ENCODE data around the gene VWA8. TPM values are rescaled to one million over a fixed set of nuclear protein-coding genes. Genes with fewer than 3 reads are reported as not detected.

Gene VWA8
- polyA plus RNA-seq, 1 of the 3 experiments (the other 2 are of a cell fraction) = 5.5 TPM

- H3K36me3 ChIP-seq (replicated peaks in 1 of 2; ENCODE audit: control insufficient read depth in 1 of 2, insufficient read depth in 2 of 2, low read length in 1 of 2) = no peaks in the 10 kb centered on the region
- no peak overlapping the region for H3K27ac ChIP-seq (ENCODE audit: low read depth in 2 of 2, low read length in 1 of 2)
- H4K20me1 ChIP-seq (ENCODE audit: insufficient read depth) = no peaks in the 10 kb centered on the region
- no peaks in the 10 kb centered on the region for H3F3A ChIP-seq (replicated peaks; ENCODE audit: insufficient read depth)
- no peaks in the 10 kb centered on the region for H3K9me2 ChIP-seq
- no peaks in the 10 kb centered on the region for H3K79me2 ChIP-seq (ENCODE audit: insufficient read depth)
- H3K4me3 ChIP-seq (ENCODE audit: low read depth in 2 of 2, low read length in 1 of 2) = no peak overlapping the region
- H2AFZ ChIP-seq (ENCODE audit: low read depth) = no peak overlapping the region
- H3K4me2 ChIP-seq = no peak overlapping the region
- CTCF ChIA-PET = no interaction called here
- TF ChIP-seq GABPA (IDR thresholded peaks at IDR 0.05; ENCODE audit: low read depth) (no peak), RCOR1 (IDR thresholded peaks at IDR 0.05; ENCODE audit: low read length) (no peak), EP300 (IDR thresholded peaks at IDR 0.05; ENCODE audit: borderline replicate concordance in 1 of 2, low read depth in 1 of 2, low read length in 1 of 2) (no peak)
- TF ChIP-seq, protein P1, sequence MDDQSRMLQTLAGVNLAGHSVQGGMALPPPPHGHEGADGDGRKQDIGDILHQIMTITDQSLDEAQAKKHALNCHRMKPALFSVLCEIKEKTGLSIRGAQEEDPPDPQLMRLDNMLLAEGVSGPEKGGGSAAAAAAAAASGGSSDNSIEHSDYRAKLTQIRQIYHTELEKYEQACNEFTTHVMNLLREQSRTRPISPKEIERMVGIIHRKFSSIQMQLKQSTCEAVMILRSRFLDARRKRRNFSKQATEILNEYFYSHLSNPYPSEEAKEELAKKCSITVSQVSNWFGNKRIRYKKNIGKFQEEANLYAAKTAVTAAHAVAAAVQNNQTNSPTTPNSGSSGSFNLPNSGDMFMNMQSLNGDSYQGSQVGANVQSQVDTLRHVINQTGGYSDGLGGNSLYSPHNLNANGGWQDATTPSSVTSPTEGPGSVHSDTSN (IDR thresholded peaks at IDR 0.05) = no peak
- TF ChIP-seq, protein P2, sequence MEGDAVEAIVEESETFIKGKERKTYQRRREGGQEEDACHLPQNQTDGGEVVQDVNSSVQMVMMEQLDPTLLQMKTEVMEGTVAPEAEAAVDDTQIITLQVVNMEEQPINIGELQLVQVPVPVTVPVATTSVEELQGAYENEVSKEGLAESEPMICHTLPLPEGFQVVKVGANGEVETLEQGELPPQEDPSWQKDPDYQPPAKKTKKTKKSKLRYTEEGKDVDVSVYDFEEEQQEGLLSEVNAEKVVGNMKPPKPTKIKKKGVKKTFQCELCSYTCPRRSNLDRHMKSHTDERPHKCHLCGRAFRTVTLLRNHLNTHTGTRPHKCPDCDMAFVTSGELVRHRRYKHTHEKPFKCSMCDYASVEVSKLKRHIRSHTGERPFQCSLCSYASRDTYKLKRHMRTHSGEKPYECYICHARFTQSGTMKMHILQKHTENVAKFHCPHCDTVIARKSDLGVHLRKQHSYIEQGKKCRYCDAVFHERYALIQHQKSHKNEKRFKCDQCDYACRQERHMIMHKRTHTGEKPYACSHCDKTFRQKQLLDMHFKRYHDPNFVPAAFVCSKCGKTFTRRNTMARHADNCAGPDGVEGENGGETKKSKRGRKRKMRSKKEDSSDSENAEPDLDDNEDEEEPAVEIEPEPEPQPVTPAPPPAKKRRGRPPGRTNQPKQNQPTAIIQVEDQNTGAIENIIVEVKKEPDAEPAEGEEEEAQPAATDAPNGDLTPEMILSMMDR (IDR thresholded peaks at IDR 0.05) = no peak
- H3K9ac ChIP-seq = no peak overlapping the region
- no peaks in the 10 kb centered on the region for H3K27me3 ChIP-seq (ENCODE audit: insufficient read depth)
- POLR2A ChIA-PET = no interaction called here
- H3K9me3 ChIP-seq = no peaks in the 10 kb centered on the region
- no peak for DNase-seq
- H3K4me1 ChIP-seq (ENCODE audit: control insufficient read depth in 1 of 2, insufficient read depth in 2 of 2, low read depth in 1 of 2, low read length in 1 of 2) = peaks cover 0 to 9% of the 10 kb centered on the region in 2 experiments; a peak in 1 of 4 replicates
- WGBS (ENCODE audit: low lambda C conversion rate) = 88% methylated on average over 2 of the region's 2 CpGs
These were observed 396.9 kb downstream of the VWA8 start for GRCh38 chr13:41563984-41564365.

DNA sequence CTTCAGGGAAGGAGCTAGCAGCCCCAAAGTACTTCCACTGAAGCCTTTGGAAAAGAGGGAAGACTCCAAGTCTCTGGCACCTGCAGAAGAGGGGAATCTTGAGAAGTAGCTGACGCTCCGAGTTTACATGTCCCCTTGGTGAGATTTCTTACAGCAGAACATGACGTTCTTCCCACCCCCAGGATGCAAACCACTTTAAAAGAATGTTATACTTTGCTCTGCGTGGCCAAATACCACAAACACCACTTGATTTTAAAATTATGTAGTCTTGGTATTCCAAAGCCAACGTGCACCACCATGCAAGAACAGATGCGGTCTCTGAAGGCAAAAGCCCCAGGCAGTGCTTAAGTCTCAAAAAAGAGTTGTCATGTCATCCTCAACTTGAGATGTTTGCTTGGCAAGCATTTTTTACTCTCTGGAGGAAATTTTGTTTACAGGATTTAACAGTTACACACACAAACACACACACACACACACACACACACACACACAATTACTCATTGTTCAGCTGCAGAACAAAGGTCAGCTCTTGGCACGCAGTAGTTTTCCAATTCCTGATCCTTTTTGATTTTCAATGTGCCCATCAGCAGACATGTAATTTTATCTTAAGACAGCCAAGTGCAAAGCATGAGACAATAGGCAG, 397.4 kb downstream of the VWA8 start:
- H3F3A ChIP-seq (replicated peaks; ENCODE audit: insufficient read depth) = no peaks in the 10 kb centered on the region
- no peaks in the 10 kb centered on the region for H3K9me3 ChIP-seq
- H3K36me3 ChIP-seq (replicated peaks in 1 of 2; ENCODE audit: control insufficient read depth in 1 of 2, insufficient read depth in 2 of 2, low read length in 1 of 2) = no peaks in the 10 kb centered on the region
- no peak overlapping the region for H3K27ac ChIP-seq (ENCODE audit: low read depth in 2 of 2, low read length in 1 of 2)
- no peak overlapping the region for H2AFZ ChIP-seq (ENCODE audit: low read depth)
- no peaks in the 10 kb centered on the region for H3K79me2 ChIP-seq (ENCODE audit: insufficient read depth)
- H3K9me2 ChIP-seq = no peaks in the 10 kb centered on the region
- no peak overlapping the region for H3K9ac ChIP-seq
- ChIA-PET CTCF (no interaction called here), POLR2A (no interaction called here)
- H3K4me2 ChIP-seq = no peak overlapping the region
- 90% methylated on average over 7 of the region's 7 CpGs for WGBS (ENCODE audit: low lambda C conversion rate)
- H3K4me3 ChIP-seq (ENCODE audit: low read depth in 2 of 2, low read length in 1 of 2) = no peak overlapping the region
- H4K20me1 ChIP-seq (ENCODE audit: insufficient read depth) = no peaks in the 10 kb centered on the region
- DNase-seq = no peak
- H3K4me1 ChIP-seq (ENCODE audit: control insufficient read depth in 1 of 2, insufficient read depth in 2 of 2, low read depth in 1 of 2, low read length in 1 of 2) = peaks cover 0 to 9% of the 10 kb centered on the region in 2 experiments; a peak in 1 of 4 replicates
- no peaks in the 10 kb centered on the region for H3K27me3 ChIP-seq (ENCODE audit: insufficient read depth)
- TF ChIP-seq, protein P3, sequence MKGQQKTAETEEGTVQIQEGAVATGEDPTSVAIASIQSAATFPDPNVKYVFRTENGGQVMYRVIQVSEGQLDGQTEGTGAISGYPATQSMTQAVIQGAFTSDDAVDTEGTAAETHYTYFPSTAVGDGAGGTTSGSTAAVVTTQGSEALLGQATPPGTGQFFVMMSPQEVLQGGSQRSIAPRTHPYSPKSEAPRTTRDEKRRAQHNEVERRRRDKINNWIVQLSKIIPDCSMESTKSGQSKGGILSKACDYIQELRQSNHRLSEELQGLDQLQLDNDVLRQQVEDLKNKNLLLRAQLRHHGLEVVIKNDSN (IDR thresholded peaks at IDR 0.05; ENCODE audit: borderline replicate concordance, low read depth) = no peak
- TF ChIP-seq, protein P2 (IDR thresholded peaks at IDR 0.05) = no peak
- TF ChIP-seq RCOR1 (IDR thresholded peaks at IDR 0.05; ENCODE audit: low read length) (no peak), TCF12 (IDR thresholded peaks at IDR 0.05) (no peak), POLR2AphosphoS5 (IDR thresholded peaks at IDR 0.05; ENCODE audit: low read depth, low read length) (no peak), TAF1 (IDR thresholded peaks at IDR 0.05; ENCODE audit: borderline replicate concordance, low read depth, low read length) (no peak), GATA2 (CRISPR knock-in tag; IDR thresholded peaks at IDR 0.05) (no peak), ZBTB33 (IDR thresholded peaks at IDR 0.05; ENCODE audit: borderline replicate concordance, low read depth) (no peak), EZH2phosphoT487 (IDR thresholded peaks at IDR 0.05; ENCODE audit: borderline replicate concordance, low read depth) (no peak), MAX (IDR thresholded peaks at IDR 0.05; ENCODE audit: low read depth) (no peak), MEF2A (IDR thresholded peaks at IDR 0.05; ENCODE audit: borderline replicate concordance, low read depth) (no peak), JUND (IDR thresholded peaks at IDR 0.05) (no peak), SIN3A (IDR thresholded peaks at IDR 0.05; ENCODE audit: borderline replicate concordance, low read depth, low read length) (no peak), FOSL2 (IDR thresholded peaks at IDR 0.05; ENCODE audit: borderline replicate concordance, low read depth) (no peak)
